Measurements from ENCODE around the gene GIMAP6.
"Not testable (repeated sequence)": the region's sequence is repeated elsewhere in the genome, so short reads cannot be mapped to it uniquely, and the experiment has no call there.

The GIMAP6 gene

GRCh38 chr7:150631866-150632864, at the start of gene GIMAP6:
Gene GIMAP6 (minus strand): TSS chr7:150632385. CDS start chr7:150630142, 2,243 bp downstream.
- no peak for DNase-seq

GRCh38 chr7:150680364-150680763, 48.2 kb upstream of the GIMAP6 start:
- not testable (repeated sequence) for DNase-seq

- DNase-seq = not testable (repeated sequence)
Measured at GRCh38 chr7:150678601-150679000, 46.4 kb upstream of the GIMAP6 start.

- DNase-seq = not testable (repeated sequence)
Measured at GRCh38 chr7:150676854-150677253, 44.7 kb upstream of the GIMAP6 start.

GRCh38 chr7:150676276-150676675, 44.1 kb upstream of the GIMAP6 start:
- not testable (repeated sequence) for DNase-seq

GRCh38 chr7:150675714-150676113, 43.5 kb upstream of the GIMAP6 start:
- DNase-seq = no peak

GRCh38 chr7:150671798-150672585, 39.8 kb upstream of the GIMAP6 start:
- not testable (repeated sequence) for DNase-seq

GRCh38 chr7:150668977-150669376, 36.8 kb upstream of the GIMAP6 start:
- DNase-seq = no peak

GRCh38 chr7:150668472-150668911, 36.3 kb upstream of the GIMAP6 start:
- DNase-seq = no peak

GRCh38 chr7:150666412-150666811, 34.2 kb upstream of the GIMAP6 start:
- no peak for DNase-seq

GRCh38 chr7:150665896-150666295, 33.7 kb upstream of the GIMAP6 start:
- DNase-seq = no peak

- DNase-seq = no peak
Measured at GRCh38 chr7:150665089-150665748, 33.0 kb upstream of the GIMAP6 start.

- DNase-seq = no peak
Measured at GRCh38 chr7:150663802-150664494, 31.8 kb upstream of the GIMAP6 start.

GRCh38 chr7:150662821-150663220, 30.6 kb upstream of the GIMAP6 start:
- DNase-seq = not testable (repeated sequence)

GRCh38 chr7:150660939-150661613, 28.9 kb upstream of the GIMAP6 start:
- no peak for DNase-seq

- no peak for DNase-seq
Measured at GRCh38 chr7:150657526-150657925, 25.3 kb upstream of the GIMAP6 start.

- DNase-seq = no peak
Measured at GRCh38 chr7:150656047-150656446, 23.9 kb upstream of the GIMAP6 start.

GRCh38 chr7:150654692-150655091, 22.5 kb upstream of the GIMAP6 start:
- DNase-seq = no peak

GRCh38 chr7:150649080-150649385, 16.8 kb upstream of the GIMAP6 start:
- no peak for DNase-seq

- no peak for DNase-seq
Measured at GRCh38 chr7:150648353-150649079, 16.3 kb upstream of the GIMAP6 start.
